ENCODE results near the gene KCNE3. TPM values are rescaled to one million over a fixed set of nuclear protein-coding genes. Genes with fewer than 3 reads are reported as not detected.

KCNE3 gene
- total and polyA plus RNA-seq, 9 of the 15 experiments (the other 6 are each of a cell fraction or from before 2014, with no cell fraction given) = 1.6 to 8.7 (median 6.2) TPM

GRCh38 chr11:74480688-74481417 lies 13.5 kb upstream of the KCNE3 start (continued):
- TF ChIP-seq POU5F1 (IDR thresholded peaks at IDR 0.05; ENCODE audit: borderline replicate concordance, low read depth, low read length, partially characterized antibody) (no peak), ZSCAN32 (CRISPR knock-in tag; IDR thresholded peaks at IDR 0.05) (no peak), SRSF1 (IDR thresholded peaks at IDR 0.05; ENCODE audit: low read depth, low read length) (no peak), GATAD2B (IDR thresholded peaks at IDR 0.05; ENCODE audit: borderline replicate concordance) (no peak), SRSF9 (IDR thresholded peaks at IDR 0.05; ENCODE audit: borderline replicate concordance, low read depth, low read length) (no peak), ZNF668 (CRISPR knock-in tag; IDR thresholded peaks at IDR 0.05) (no peak), ATF1 (CRISPR knock-in tag; IDR thresholded peaks at IDR 0.05) (no peak), ATF1 (tag; IDR thresholded peaks at IDR 0.05) (no peak), ZNF253 (CRISPR knock-in tag; conservative IDR thresholded peaks at IDR 0.05) (no peak), NR2C1 (IDR thresholded peaks at IDR 0.05) (no peak), NR2C1 (tag; IDR thresholded peaks at IDR 0.05) (no peak), ZNF24 (IDR thresholded peaks at IDR 0.05) (no peak), TRIM28 (IDR thresholded peaks at IDR 0.05) (no peak), HES1 (IDR thresholded peaks at IDR 0.05; ENCODE audit: low read depth) (no peak), TEAD2 (tag; IDR thresholded peaks at IDR 0.05) (no peak), RNF2 (IDR thresholded peaks at IDR 0.05) (no peak), ARID2 (IDR thresholded peaks at IDR 0.05) (no peak), ESRRA (IDR thresholded peaks at IDR 0.05; ENCODE audit: borderline replicate concordance, low read depth) (no peak), MEF2D (tag; conservative IDR thresholded peaks at IDR 0.05; ENCODE audit: low read depth) (no peak), SMAD4 (CRISPR knock-in tag; conservative IDR thresholded peaks at IDR 0.05) (no peak), TFAM (CRISPR knock-in tag; conservative IDR thresholded peaks at IDR 0.05) (no peak)
- TF ChIP-seq, protein P1, sequence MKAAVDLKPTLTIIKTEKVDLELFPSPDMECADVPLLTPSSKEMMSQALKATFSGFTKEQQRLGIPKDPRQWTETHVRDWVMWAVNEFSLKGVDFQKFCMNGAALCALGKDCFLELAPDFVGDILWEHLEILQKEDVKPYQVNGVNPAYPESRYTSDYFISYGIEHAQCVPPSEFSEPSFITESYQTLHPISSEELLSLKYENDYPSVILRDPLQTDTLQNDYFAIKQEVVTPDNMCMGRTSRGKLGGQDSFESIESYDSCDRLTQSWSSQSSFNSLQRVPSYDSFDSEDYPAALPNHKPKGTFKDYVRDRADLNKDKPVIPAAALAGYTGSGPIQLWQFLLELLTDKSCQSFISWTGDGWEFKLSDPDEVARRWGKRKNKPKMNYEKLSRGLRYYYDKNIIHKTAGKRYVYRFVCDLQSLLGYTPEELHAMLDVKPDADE (conservative IDR thresholded peaks at IDR 0.05; ENCODE audit: control insufficient read depth, low read depth, low read length) = no peak
- TF ChIP-seq, protein P2, sequence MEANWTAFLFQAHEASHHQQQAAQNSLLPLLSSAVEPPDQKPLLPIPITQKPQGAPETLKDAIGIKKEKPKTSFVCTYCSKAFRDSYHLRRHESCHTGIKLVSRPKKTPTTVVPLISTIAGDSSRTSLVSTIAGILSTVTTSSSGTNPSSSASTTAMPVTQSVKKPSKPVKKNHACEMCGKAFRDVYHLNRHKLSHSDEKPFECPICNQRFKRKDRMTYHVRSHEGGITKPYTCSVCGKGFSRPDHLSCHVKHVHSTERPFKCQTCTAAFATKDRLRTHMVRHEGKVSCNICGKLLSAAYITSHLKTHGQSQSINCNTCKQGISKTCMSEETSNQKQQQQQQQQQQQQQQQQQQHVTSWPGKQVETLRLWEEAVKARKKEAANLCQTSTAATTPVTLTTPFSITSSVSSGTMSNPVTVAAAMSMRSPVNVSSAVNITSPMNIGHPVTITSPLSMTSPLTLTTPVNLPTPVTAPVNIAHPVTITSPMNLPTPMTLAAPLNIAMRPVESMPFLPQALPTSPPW (CRISPR knock-in tag; IDR thresholded peaks at IDR 0.05) = no peak
- TF ChIP-seq, protein P3, sequence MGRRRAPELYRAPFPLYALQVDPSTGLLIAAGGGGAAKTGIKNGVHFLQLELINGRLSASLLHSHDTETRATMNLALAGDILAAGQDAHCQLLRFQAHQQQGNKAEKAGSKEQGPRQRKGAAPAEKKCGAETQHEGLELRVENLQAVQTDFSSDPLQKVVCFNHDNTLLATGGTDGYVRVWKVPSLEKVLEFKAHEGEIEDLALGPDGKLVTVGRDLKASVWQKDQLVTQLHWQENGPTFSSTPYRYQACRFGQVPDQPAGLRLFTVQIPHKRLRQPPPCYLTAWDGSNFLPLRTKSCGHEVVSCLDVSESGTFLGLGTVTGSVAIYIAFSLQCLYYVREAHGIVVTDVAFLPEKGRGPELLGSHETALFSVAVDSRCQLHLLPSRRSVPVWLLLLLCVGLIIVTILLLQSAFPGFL (CRISPR knock-in tag; IDR thresholded peaks at IDR 0.05) = no peak
- TF ChIP-seq, protein P4, sequence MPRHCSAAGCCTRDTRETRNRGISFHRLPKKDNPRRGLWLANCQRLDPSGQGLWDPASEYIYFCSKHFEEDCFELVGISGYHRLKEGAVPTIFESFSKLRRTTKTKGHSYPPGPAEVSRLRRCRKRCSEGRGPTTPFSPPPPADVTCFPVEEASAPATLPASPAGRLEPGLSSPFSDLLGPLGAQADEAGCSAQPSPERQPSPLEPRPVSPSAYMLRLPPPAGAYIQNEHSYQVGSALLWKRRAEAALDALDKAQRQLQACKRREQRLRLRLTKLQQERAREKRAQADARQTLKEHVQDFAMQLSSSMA (CRISPR knock-in tag; IDR thresholded peaks at IDR 0.05) = no peak
- TF ChIP-seq, protein P5, sequence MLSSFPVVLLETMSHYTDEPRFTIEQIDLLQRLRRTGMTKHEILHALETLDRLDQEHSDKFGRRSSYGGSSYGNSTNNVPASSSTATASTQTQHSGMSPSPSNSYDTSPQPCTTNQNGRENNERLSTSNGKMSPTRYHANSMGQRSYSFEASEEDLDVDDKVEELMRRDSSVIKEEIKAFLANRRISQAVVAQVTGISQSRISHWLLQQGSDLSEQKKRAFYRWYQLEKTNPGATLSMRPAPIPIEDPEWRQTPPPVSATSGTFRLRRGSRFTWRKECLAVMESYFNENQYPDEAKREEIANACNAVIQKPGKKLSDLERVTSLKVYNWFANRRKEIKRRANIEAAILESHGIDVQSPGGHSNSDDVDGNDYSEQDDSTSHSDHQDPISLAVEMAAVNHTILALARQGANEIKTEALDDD (IDR thresholded peaks at IDR 0.05) = peak; percentile 85
